Liver (tissue), 3 donors: Measurements from ENCODE around the gene DYNC1H1.

Source experiments
- ATF3 ChIP-seq: IDR thresholded peaks from 2 replicates; pipeline ENCODE4 v1.6.1; 2016; ENCODE audit warnings: antibody characterized with exemption
- EGR1 ChIP-seq, 2 donors: IDR thresholded peaks; 2 replicates each; pipeline ENCODE4 v1.6.1; 2016 to 2018; ENCODE audit warnings: antibody characterized with exemption in 2 of 2, low read depth in 2 of 2
- GABPA ChIP-seq, 2 donors: IDR thresholded peaks in 1 of 2; conservative IDR thresholded peaks in 1 of 2; 2 replicates each; pipeline ENCODE4 v1.6.1; 2016; ENCODE audit warnings: antibody characterized with exemption in 2 of 2, mild to moderate bottlenecking in 1 of 2, moderate library complexity in 1 of 2
- RXRA ChIP-seq, 2 donors: IDR thresholded peaks; 2 replicates each; pipeline ENCODE4 v1.6.1; 2017 to 2018; ENCODE audit warnings: antibody characterized with exemption in 2 of 2, mild to moderate bottlenecking in 1 of 2
- SP1 ChIP-seq: IDR thresholded peaks from 2 replicates; pipeline ENCODE4 v1.6.1; 2018; ENCODE audit warnings: antibody characterized with exemption, mild to moderate bottlenecking
- TAF1 ChIP-seq: conservative IDR thresholded peaks from 2 replicates; pipeline ENCODE4 v1.6.1; 2016; ENCODE audit warnings: antibody characterized with exemption, mild to moderate bottlenecking
- TF ChIP-seq, protein P1 (sequence below): fragments of 150-350 bp; IDR thresholded peaks from 2 replicates; pipeline ENCODE4 v1.5.1; 2017; ENCODE audit warnings: improper control_type of control experiment, low read depth, low read length; ENCODE audit not compliant: missing input control
- donor health status: healthy.
- donor health status: healthy.

DNA sequence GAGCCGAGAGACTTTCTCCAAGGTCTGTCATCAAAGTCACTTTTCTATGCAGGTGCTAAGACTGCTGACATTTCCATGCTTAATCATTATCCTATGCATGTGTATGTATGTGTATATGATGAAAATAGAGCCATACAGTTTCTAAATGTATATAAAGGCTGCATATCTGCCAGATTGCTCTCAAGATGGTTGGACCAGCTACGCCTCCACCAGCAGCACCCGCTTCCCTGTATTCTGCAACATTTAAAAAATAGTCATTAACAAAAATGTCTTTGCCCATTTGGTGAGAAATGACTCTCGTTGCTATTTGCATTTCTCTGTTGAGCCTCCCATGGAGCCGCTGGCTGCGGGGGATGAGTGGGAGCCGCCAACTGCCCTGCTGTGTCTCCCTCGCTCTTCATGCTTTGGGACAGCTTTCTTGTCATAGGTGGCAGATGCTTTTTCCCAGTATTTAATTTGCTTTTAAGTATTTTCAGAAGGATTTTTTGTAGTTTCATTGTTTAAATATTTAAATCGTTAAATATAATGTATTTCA is 54.7 kb downstream of the DYNC1H1 start:
- TF ChIP-seq, protein P1, sequence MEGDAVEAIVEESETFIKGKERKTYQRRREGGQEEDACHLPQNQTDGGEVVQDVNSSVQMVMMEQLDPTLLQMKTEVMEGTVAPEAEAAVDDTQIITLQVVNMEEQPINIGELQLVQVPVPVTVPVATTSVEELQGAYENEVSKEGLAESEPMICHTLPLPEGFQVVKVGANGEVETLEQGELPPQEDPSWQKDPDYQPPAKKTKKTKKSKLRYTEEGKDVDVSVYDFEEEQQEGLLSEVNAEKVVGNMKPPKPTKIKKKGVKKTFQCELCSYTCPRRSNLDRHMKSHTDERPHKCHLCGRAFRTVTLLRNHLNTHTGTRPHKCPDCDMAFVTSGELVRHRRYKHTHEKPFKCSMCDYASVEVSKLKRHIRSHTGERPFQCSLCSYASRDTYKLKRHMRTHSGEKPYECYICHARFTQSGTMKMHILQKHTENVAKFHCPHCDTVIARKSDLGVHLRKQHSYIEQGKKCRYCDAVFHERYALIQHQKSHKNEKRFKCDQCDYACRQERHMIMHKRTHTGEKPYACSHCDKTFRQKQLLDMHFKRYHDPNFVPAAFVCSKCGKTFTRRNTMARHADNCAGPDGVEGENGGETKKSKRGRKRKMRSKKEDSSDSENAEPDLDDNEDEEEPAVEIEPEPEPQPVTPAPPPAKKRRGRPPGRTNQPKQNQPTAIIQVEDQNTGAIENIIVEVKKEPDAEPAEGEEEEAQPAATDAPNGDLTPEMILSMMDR = no peak
- TF ChIP-seq RXRA (IDR thresholded peaks at IDR 0.05) (no peak), TAF1 (no peak), EGR1 (IDR thresholded peaks at IDR 0.05; ENCODE audit: low read depth in 2 of 2) (no peak), SP1 (no peak), ATF3 (no peak), GABPA (IDR thresholded peaks at IDR 0.05 in 1 of 2, conservative IDR thresholded peaks at IDR 0.05 in 1 of 2) (no peak)
